Neural cell (in vitro differentiated cells): ENCODE measurements around the gene DNAH17. TPM values are rescaled to one million over a fixed set of nuclear protein-coding genes. Genes with fewer than 3 reads are reported as not detected.

Source experiments
- H2AFZ ChIP-seq: fragments of 200-600, 300-800 bp; sonication (generic), shearing (Covaris generic); 2 replicates; pipeline ENCODE4 v1.6.0; 2014; ENCODE audit warnings: low read depth, mild to moderate bottlenecking, antibody characterized with exemption, low read length, moderate library complexity
- H3F3A ChIP-seq: fragments of 200-600 bp; shearing (Covaris generic); 2 replicates; pipeline ENCODE4 v1.6.1; 2016; ENCODE audit warnings: mild to moderate bottlenecking, moderate library complexity, mixed read lengths, antibody characterized with exemption, low read length; ENCODE audit not compliant: insufficient read depth, poor library complexity, severe bottlenecking
- H3K27ac ChIP-seq: fragments of 200-600, 300-800 bp; sonication (generic), shearing (Covaris generic); 2 replicates; pipeline ENCODE4 v1.5.1; 2014; ENCODE audit warnings: mild to moderate bottlenecking, low read length, moderate library complexity
- H3K27me3 ChIP-seq: fragments of 300-800, 200-600 bp; sonication (generic), shearing (Covaris generic); 2 replicates; pipeline ENCODE4 v1.6.0; 2014; ENCODE audit warnings: mild to moderate bottlenecking, low read depth, low read length, moderate library complexity; ENCODE audit not compliant: insufficient read depth
- H3K36me3 ChIP-seq: fragments of 300-800, 200-600 bp; sonication (generic), shearing (Covaris generic); 2 replicates; pipeline ENCODE4 v1.5.1; 2014; ENCODE audit warnings: mild to moderate bottlenecking, antibody characterized with exemption, low read length, moderate library complexity; ENCODE audit not compliant: insufficient read depth
- H3K4me2 ChIP-seq: fragments of 300-800, 200-600 bp; sonication (generic), shearing (Covaris generic); 2 replicates; pipeline ENCODE4 v1.6.0; 2014; ENCODE audit warnings: mild to moderate bottlenecking, low read length
- H3K4me3 ChIP-seq: fragments of 300-800, 200-600 bp; sonication (generic), shearing (Covaris generic); 2 replicates; pipeline ENCODE4 v1.5.1; 2014; ENCODE audit warnings: mild to moderate bottlenecking, low read length, moderate library complexity
- H3K79me2 ChIP-seq: fragments of 200-600 bp; shearing (Covaris generic); replicated peaks from 2 replicates; pipeline ENCODE4 v1.6.0; 2014; ENCODE audit warnings: mild to moderate bottlenecking, low read length, moderate library complexity; ENCODE audit not compliant: insufficient read depth
- H3K9ac ChIP-seq: fragments of 300-800, 200-600 bp; sonication (generic), shearing (Covaris generic); 2 replicates; pipeline ENCODE4 v1.6.1; 2016; ENCODE audit warnings: mild to moderate bottlenecking, low read length, mixed read lengths
- H3K9me2 ChIP-seq: fragments of 200-600 bp; shearing (Covaris generic); 2 replicates; pipeline ENCODE4 v1.6.1; 2016; ENCODE audit warnings: mild to moderate bottlenecking, low read length, mixed read lengths; ENCODE audit not compliant: insufficient read depth
- H3K9me3 ChIP-seq: fragments of 200-600, 300-800 bp; sonication (generic), shearing (Covaris generic); 2 replicates; pipeline ENCODE4 v1.6.1; 2016; ENCODE audit warnings: mild to moderate bottlenecking, mixed run types, low read length, moderate library complexity, mixed read lengths
- H4K20me1 ChIP-seq: fragments of 200-600 bp; shearing (Covaris generic); 2 replicates; pipeline ENCODE4 v1.6.1; 2016; ENCODE audit warnings: mild to moderate bottlenecking, mixed run types; ENCODE audit not compliant: insufficient read depth
- CTCF ChIP-seq: fragments of 450-650 bp; IDR thresholded peaks from 2 replicates; pipeline ENCODE4 v1.5.1; 2014; ENCODE audit warnings: antibody characterized with exemption, mild to moderate bottlenecking, moderate library complexity; ENCODE audit not compliant: poor library complexity, severe bottlenecking
- EP300 ChIP-seq: fragments of 450-650 bp; conservative IDR thresholded peaks from 2 replicates; pipeline ENCODE4 v1.6.1; 2014; ENCODE audit warnings: antibody characterized with exemption, mild to moderate bottlenecking, moderate library complexity; ENCODE audit not compliant: poor library complexity, severe bottlenecking
- EZH2 ChIP-seq: fragments of 200-600, 300-800 bp; shearing (Covaris generic), sonication (generic); IDR thresholded peaks from 2 replicates; pipeline ENCODE4 v1.6.1; 2014; ENCODE audit warnings: antibody characterized with exemption, low read length, borderline replicate concordance, mild to moderate bottlenecking; ENCODE audit not compliant: insufficient read depth, poor library complexity, severe bottlenecking
- MXI1 ChIP-seq: fragments of 450-650 bp; conservative IDR thresholded peaks from 2 replicates; pipeline ENCODE4 v1.6.1; 2014; ENCODE audit warnings: antibody characterized with exemption, mild to moderate bottlenecking; ENCODE audit not compliant: poor library complexity, severe bottlenecking
- POLR2AphosphoS5 ChIP-seq: IDR thresholded peaks from 2 replicates; pipeline ENCODE4 v1.6.1; 2012
- RAD21 ChIP-seq: fragments of 450-650 bp; conservative IDR thresholded peaks from 2 replicates; pipeline ENCODE4 v1.6.1; 2014; ENCODE audit warnings: antibody characterized with exemption, mild to moderate bottlenecking, moderate library complexity
- REST ChIP-seq: IDR thresholded peaks from 2 replicates; pipeline ENCODE4 v1.6.1; 2012; ENCODE audit warnings: borderline replicate concordance
- SMC3 ChIP-seq: fragments of 450-650 bp; conservative IDR thresholded peaks from 2 replicates; pipeline ENCODE4 v1.6.1; 2014; ENCODE audit warnings: antibody characterized with exemption, mild to moderate bottlenecking, moderate library complexity; ENCODE audit not compliant: poor library complexity
- TAF1 ChIP-seq: IDR thresholded peaks from 2 replicates; pipeline ENCODE4 v1.6.1; 2012; ENCODE audit warnings: low read depth
- polyA plus RNA-seq: library from polyadenylated mRNA; depleted of rRNA; stranded (reverse); fragments of >200 nt; gene quantifications from 2 replicates; pipeline ENCODE4 v1.2.3, GENCODE V29; 2014

DNAH17 gene
- polyA plus RNA-seq, 1 donor from 2014 or later = not detected

DNA sequence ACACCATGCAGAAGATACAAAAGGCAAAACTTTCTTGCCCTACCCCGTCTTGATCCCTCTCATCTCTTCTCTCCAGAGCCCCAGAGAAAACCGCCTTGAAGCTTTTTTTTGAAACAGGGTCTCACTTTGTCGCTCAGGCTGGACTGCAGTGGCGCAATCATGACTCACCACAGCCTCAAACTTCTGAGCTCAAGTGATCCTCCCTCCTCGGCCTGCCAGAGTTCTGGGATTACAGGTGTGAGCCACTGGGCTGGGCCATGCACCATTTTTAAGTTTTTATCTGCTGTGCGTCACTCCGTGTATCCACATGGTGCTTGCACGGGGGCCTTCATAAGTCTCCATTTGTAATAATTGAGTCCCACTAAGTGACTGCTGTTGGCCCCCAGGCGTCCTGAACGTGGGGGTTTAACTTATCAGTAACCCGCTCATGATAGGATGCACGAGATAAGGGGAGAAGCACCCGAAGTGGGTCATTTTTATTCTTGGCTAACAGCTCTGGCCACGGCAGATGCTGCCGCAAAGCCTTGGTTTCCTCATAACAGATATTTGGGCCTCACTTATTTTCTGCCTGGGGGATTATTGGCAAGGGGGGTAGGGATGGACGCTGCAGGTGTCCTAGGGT, 8.6 kb downstream of the DNAH17 start:
- Histone ChIP-seq H3K4me2 (no peak overlapping the region), H3K27ac (no peak overlapping the region), H3K4me3 (no peak overlapping the region), H4K20me1 (no peaks in the 10 kb centered on the region), H2AFZ (no peak overlapping the region), H3K36me3 (no peaks in the 10 kb centered on the region), H3K79me2 (no peaks in the 10 kb centered on the region), H3K27me3 (no peaks in the 10 kb centered on the region), H3K9me2 (no peaks in the 10 kb centered on the region), H3K9ac (no peak overlapping the region), H3F3A (no peaks in the 10 kb centered on the region), H3K9me3 (no peaks in the 10 kb centered on the region)
- TF ChIP-seq CTCF (no peak), REST (no peak), EP300 (no peak), RAD21 (no peak), MXI1 (no peak), EZH2 (no peak), TAF1 (no peak), POLR2AphosphoS5 (no peak), SMC3 (no peak)

DNA sequence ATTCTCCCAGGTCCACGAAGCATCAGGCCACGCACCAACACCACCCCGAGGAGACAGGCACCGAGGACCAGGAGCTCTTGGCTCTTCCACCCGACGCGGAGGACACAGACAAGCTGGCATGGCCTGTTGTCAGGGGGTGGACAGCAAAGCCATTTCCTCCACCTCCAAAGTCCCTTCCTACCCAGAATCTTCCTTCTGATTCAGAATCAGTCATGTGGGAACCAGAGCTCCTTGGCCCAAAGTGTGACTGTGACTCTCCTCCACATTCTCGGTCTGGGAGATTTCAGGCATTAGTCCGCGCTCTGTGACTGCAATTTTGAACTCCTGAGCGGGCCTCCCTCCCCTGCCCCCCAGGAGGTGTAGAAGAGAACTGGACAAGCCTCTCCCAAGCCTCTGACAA, 9.2 kb downstream of the DNAH17 start:
- H3K9me3 ChIP-seq = no peaks in the 10 kb centered on the region
- no peak overlapping the region for H2AFZ ChIP-seq
- H3K9me2 ChIP-seq = no peaks in the 10 kb centered on the region
- no peak overlapping the region for H3K9ac ChIP-seq
- TF ChIP-seq MXI1 (no peak), POLR2AphosphoS5 (no peak), EZH2 (no peak), SMC3 (no peak), EP300 (no peak), REST (no peak), TAF1 (no peak), RAD21 (no peak), CTCF (no peak)
- H4K20me1 ChIP-seq = no peaks in the 10 kb centered on the region
- H3K4me3 ChIP-seq = no peak overlapping the region
- no peaks in the 10 kb centered on the region for H3K36me3 ChIP-seq
- H3K4me2 ChIP-seq = no peak overlapping the region
- H3K27ac ChIP-seq = no peak overlapping the region
- H3K27me3 ChIP-seq = no peaks in the 10 kb centered on the region
- H3F3A ChIP-seq = no peaks in the 10 kb centered on the region
- no peaks in the 10 kb centered on the region for H3K79me2 ChIP-seq
